NCI-H2107 (cell line): ENCODE data around the gene MAN2B2.
A peak's percentile ranks its signal among the peaks of the same experiment; 100 is the strongest.

ENCODE experiments used
- DNase-seq: peaks from one replicate; lab custom pipeline; 2025; lab: John Stamatoyannopoulos, UW

Gene MAN2B2

GRCh38 chr4:6574747-6575502 lies at the start of gene MAN2B2:
TSS of gene MAN2B2 (plus strand) at chr4:6575189. CDS start at chr4:6575211, 22 bp downstream.
- peak; percentile 52 for DNase-seq

- no peak for DNase-seq
These were observed 49.5 kb upstream of the MAN2B2 start for GRCh38 chr4:6525474-6525873.

- DNase-seq: no peak
These were observed 48.8 kb upstream of the MAN2B2 start for GRCh38 chr4:6526156-6526555.

GRCh38 chr4:6526671-6527091 lies 48.3 kb upstream of the MAN2B2 start:
- no peak for DNase-seq

GRCh38 chr4:6527259-6527658 lies 47.7 kb upstream of the MAN2B2 start:
- DNase-seq: no peak

- DNase-seq: no peak
These were observed 47.0 kb upstream of the MAN2B2 start for GRCh38 chr4:6527683-6528595.

GRCh38 chr4:6529021-6529420 lies 46.0 kb upstream of the MAN2B2 start:
- no peak for DNase-seq

- no peak for DNase-seq
These were observed 44.7 kb upstream of the MAN2B2 start for GRCh38 chr4:6530301-6530700.

GRCh38 chr4:6530964-6531363 lies 44.0 kb upstream of the MAN2B2 start:
- no peak for DNase-seq

GRCh38 chr4:6532102-6532501 lies 42.9 kb upstream of the MAN2B2 start:
- no peak for DNase-seq

- DNase-seq: no peak
These were observed 42.3 kb upstream of the MAN2B2 start for GRCh38 chr4:6532658-6533057.

- DNase-seq: no peak
These were observed 40.9 kb upstream of the MAN2B2 start for GRCh38 chr4:6534050-6534449.

GRCh38 chr4:6534618-6535328 lies 40.2 kb upstream of the MAN2B2 start:
- DNase-seq: no peak

GRCh38 chr4:6535329-6535692 lies 39.7 kb upstream of the MAN2B2 start:
- DNase-seq: no peak

- DNase-seq: no peak
These were observed 39.3 kb upstream of the MAN2B2 start for GRCh38 chr4:6535706-6536105.

- no peak for DNase-seq
These were observed 36.9 kb upstream of the MAN2B2 start for GRCh38 chr4:6538111-6538510.

GRCh38 chr4:6538575-6538974 lies 36.4 kb upstream of the MAN2B2 start:
- peak; percentile 10 for DNase-seq

GRCh38 chr4:6539009-6539764 lies 35.8 kb upstream of the MAN2B2 start:
- no peak for DNase-seq

- DNase-seq: no peak
These were observed 34.1 kb upstream of the MAN2B2 start for GRCh38 chr4:6540879-6541278.

GRCh38 chr4:6541789-6542188 lies 33.2 kb upstream of the MAN2B2 start:
- no peak for DNase-seq

GRCh38 chr4:6542951-6543350 lies 32.0 kb upstream of the MAN2B2 start:
- DNase-seq: no peak

- DNase-seq: no peak
These were observed 28.9 kb upstream of the MAN2B2 start for GRCh38 chr4:6546091-6546490.
